ENCODE data around the gene SACM1L. TPM values are rescaled to one million over a fixed set of nuclear protein-coding genes. Genes with fewer than 3 reads are reported as not detected.

SACM1L gene
- total and polyA plus RNA-seq, 2 experiments from 2014 or later, result 28.1 to 61.6 TPM

DNA sequence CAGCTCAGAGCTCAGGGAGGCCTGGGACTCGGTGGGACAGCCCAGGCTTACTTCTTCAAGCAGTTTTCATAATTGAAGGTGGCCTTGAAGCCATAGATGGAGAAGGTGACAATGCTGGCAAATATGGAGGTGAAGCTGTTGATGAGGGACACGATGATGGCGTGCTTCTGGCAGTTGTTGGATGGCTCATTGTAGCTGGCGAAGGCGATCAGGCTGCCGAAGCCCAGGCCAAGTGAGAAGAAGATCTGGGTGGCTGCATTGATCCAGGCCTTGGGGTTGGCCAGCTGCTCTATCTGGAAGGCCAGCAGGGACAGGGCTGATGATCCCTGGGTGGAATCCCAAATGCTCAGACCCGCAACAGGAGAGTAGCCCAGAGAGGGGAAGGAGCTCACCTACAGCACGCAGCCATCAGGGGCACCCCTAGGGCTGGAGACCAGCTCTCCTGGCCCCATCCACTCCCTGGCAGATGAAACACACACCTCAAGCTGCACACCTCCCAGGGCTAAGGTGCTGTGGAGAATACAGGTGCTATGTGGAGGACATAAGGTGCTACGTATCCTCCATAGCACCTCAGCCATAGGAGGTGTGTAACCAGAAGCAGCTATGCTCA is 82.1 kb downstream of the SACM1L start:
- H4K20me1 ChIP-seq (ENCODE audit: insufficient read depth, poor library complexity, severe bottlenecking), result no peaks in the 10 kb centered on the region
- no peaks in the 10 kb centered on the region for H3K9me3 ChIP-seq (ENCODE audit: low read depth)
- no peaks in the 10 kb centered on the region for H3K79me2 ChIP-seq
- TF ChIP-seq EZH2 (IDR thresholded peaks at IDR 0.05; ENCODE audit: borderline replicate concordance), result no peak
- H3K27me3 ChIP-seq, result no peaks in the 10 kb centered on the region
- H3K4me2 ChIP-seq, result no peak overlapping the region
- no peaks in the 10 kb centered on the region for H3K36me3 ChIP-seq (replicated peaks; ENCODE audit: insufficient read depth, low read depth)
- peaks cover 22% of the 10 kb centered on the region for H3K4me1 ChIP-seq (ENCODE audit: insufficient read depth)
- no peak overlapping the region for H2AFZ ChIP-seq
- no peaks in the 10 kb centered on the region for H3K9me2 ChIP-seq (replicated peaks; ENCODE audit: insufficient read depth)
- H3K27ac ChIP-seq, result no peak overlapping the region
- DNase-seq (ENCODE audit: low spot score), result no peak
- 97% methylated on average over 9 of the region's 9 CpGs for WGBS (ENCODE audit: low lambda C conversion rate, missing lambda C conversion rate)
- H3K4me3 ChIP-seq, result no peak overlapping the region

DNA sequence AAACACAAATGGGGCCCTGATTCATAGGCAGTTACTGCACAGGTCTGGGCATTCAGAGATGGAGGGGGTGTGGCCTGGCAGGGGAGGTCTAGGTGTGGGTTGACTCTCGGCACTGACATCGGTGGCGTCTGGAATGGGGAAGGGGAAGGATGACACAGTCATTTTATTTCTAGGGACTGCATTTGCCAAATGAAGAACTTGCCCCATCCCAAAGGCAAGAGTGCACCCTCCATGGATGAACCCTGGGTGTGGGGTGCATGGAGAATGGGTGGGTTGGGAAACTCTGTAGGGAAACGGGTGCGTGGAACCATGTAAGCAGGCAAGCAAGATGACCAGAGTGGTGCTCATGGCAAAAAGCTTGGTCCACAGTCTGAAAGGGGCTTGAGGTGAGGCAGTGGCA is 82.6 kb downstream of the SACM1L start:
- no peak overlapping the region for H3K27ac ChIP-seq
- H3K4me2 ChIP-seq, result no peak overlapping the region
- 99% methylated on average over 5 of the region's 5 CpGs for WGBS (ENCODE audit: low lambda C conversion rate, missing lambda C conversion rate)
- H3K4me1 ChIP-seq (ENCODE audit: insufficient read depth), result peaks cover 22% of the 10 kb centered on the region
- no peak for TF ChIP-seq EZH2 (IDR thresholded peaks at IDR 0.05; ENCODE audit: borderline replicate concordance)
- TF ChIP-seq, protein P1, sequence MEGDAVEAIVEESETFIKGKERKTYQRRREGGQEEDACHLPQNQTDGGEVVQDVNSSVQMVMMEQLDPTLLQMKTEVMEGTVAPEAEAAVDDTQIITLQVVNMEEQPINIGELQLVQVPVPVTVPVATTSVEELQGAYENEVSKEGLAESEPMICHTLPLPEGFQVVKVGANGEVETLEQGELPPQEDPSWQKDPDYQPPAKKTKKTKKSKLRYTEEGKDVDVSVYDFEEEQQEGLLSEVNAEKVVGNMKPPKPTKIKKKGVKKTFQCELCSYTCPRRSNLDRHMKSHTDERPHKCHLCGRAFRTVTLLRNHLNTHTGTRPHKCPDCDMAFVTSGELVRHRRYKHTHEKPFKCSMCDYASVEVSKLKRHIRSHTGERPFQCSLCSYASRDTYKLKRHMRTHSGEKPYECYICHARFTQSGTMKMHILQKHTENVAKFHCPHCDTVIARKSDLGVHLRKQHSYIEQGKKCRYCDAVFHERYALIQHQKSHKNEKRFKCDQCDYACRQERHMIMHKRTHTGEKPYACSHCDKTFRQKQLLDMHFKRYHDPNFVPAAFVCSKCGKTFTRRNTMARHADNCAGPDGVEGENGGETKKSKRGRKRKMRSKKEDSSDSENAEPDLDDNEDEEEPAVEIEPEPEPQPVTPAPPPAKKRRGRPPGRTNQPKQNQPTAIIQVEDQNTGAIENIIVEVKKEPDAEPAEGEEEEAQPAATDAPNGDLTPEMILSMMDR (IDR thresholded peaks at IDR 0.05; ENCODE audit: poor library complexity), result no peak
- no peak for TF ChIP-seq EZH2phosphoT487 (IDR thresholded peaks at IDR 0.05; ENCODE audit: low read depth, severe bottlenecking, unreplicated experiment)
- DNase-seq (ENCODE audit: low spot score), result no peak
- no peaks in the 10 kb centered on the region for H3K79me2 ChIP-seq
- no peaks in the 10 kb centered on the region for H3K9me2 ChIP-seq (replicated peaks; ENCODE audit: insufficient read depth)
- H3K36me3 ChIP-seq (replicated peaks; ENCODE audit: insufficient read depth, low read depth), result no peaks in the 10 kb centered on the region
- H3K9me3 ChIP-seq (ENCODE audit: low read depth), result no peaks in the 10 kb centered on the region
- H4K20me1 ChIP-seq (ENCODE audit: insufficient read depth, poor library complexity, severe bottlenecking), result no peaks in the 10 kb centered on the region
- no peak overlapping the region for H2AFZ ChIP-seq
- no peak overlapping the region for H3K4me3 ChIP-seq
- no peaks in the 10 kb centered on the region for H3K27me3 ChIP-seq

DNA sequence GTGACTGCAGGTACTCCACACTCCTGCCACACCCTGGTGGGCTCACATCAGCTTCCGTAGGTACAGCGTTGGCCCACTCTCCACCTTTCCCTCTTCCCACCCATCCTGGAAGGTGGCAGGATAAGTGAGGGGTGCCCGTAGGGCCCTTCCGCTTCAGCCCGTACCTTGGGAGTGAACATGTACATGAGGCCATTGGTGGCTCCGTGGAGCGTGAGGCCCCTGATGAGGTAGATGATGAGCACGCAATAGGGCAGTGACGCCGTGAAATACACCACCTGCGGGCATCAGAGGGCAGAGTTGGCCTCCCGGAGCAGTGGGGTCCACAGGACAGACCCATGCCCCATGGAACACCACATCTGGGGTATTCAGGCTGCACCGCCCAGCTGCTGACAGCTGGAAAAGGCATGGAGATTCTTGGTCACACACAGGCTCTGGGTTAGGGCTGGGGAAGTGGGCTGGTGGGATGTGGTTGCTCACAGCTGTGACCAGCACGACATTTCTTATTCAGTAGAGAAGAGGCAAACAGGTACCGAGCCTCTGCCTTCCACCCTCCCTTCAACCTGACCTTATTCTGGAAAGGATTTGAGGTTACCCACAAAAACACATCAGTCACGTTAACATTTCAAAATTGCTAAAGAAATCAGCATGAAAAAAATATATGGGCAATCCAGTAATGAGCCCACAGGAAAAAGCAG is 83.3 kb downstream of the SACM1L start:
- no peaks in the 10 kb centered on the region for H4K20me1 ChIP-seq (ENCODE audit: insufficient read depth, poor library complexity, severe bottlenecking)
- DNase-seq (ENCODE audit: low spot score), result no peak
- WGBS (ENCODE audit: low lambda C conversion rate, missing lambda C conversion rate), result 95% methylated on average over 16 of the region's 16 CpGs
- no peaks in the 10 kb centered on the region for H3K27me3 ChIP-seq
- no peaks in the 10 kb centered on the region for H3K36me3 ChIP-seq (replicated peaks; ENCODE audit: insufficient read depth, low read depth)
- H3K9me3 ChIP-seq (ENCODE audit: low read depth), result no peaks in the 10 kb centered on the region
- no peak overlapping the region for H2AFZ ChIP-seq
- no peaks in the 10 kb centered on the region for H3K79me2 ChIP-seq
- peak overlapping the region; percentile 95 for H3K27ac ChIP-seq
- H3K9me2 ChIP-seq (replicated peaks; ENCODE audit: insufficient read depth), result no peaks in the 10 kb centered on the region
- no peak overlapping the region for H3K4me2 ChIP-seq
- H3K4me1 ChIP-seq (ENCODE audit: insufficient read depth), result peaks cover 22% of the 10 kb centered on the region
- no peak for TF ChIP-seq EZH2phosphoT487 (IDR thresholded peaks at IDR 0.05; ENCODE audit: low read depth, severe bottlenecking, unreplicated experiment)
- H3K4me3 ChIP-seq, result no peak overlapping the region

DNA sequence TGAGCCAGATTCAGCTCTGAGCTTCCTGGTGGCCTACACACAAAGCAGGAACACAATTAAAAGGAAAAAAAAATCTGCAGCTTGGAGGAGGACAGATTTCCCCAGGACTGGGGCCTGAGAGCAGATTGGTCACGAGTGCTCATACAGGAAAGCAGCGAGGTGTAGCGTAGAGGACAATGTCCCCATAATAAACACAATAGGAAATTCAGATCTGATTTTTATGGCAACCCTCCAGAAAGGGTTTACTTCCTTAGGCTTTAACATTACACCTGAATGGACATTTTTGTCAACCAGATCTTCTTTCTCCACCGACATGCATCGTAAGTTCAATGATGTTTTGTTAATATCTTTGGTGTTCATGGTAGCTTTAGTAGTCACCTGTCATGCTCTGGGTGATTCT is 83.9 kb downstream of the SACM1L start:
- TF ChIP-seq EZH2 (IDR thresholded peaks at IDR 0.05; ENCODE audit: borderline replicate concordance) (no peak), EZH2phosphoT487 (IDR thresholded peaks at IDR 0.05; ENCODE audit: low read depth, severe bottlenecking, unreplicated experiment) (no peak)
- TF ChIP-seq, protein P1 (IDR thresholded peaks at IDR 0.05; ENCODE audit: poor library complexity), result no peak
- H3K4me1 ChIP-seq (ENCODE audit: insufficient read depth), result peaks cover 22% of the 10 kb centered on the region
- H3K27ac ChIP-seq, result peak overlapping the region; percentile 95
- H3K9me3 ChIP-seq (ENCODE audit: low read depth), result no peaks in the 10 kb centered on the region
- no peaks in the 10 kb centered on the region for H4K20me1 ChIP-seq (ENCODE audit: insufficient read depth, poor library complexity, severe bottlenecking)
- H3K4me2 ChIP-seq, result no peak overlapping the region
- H3K36me3 ChIP-seq (replicated peaks; ENCODE audit: insufficient read depth, low read depth), result no peaks in the 10 kb centered on the region
- no peak overlapping the region for H3K4me3 ChIP-seq
- no peak overlapping the region for H2AFZ ChIP-seq
- no peaks in the 10 kb centered on the region for H3K79me2 ChIP-seq
- no peaks in the 10 kb centered on the region for H3K9me2 ChIP-seq (replicated peaks; ENCODE audit: insufficient read depth)
- 91% methylated on average over 5 of the region's 5 CpGs for WGBS (ENCODE audit: low lambda C conversion rate, missing lambda C conversion rate)
- no peaks in the 10 kb centered on the region for H3K27me3 ChIP-seq
- DNase-seq (ENCODE audit: low spot score), result no peak
